K562 (cell line): ENCODE results near the gene ABHD3. TPM values are rescaled to one million over a fixed set of nuclear protein-coding genes. Genes with fewer than 3 reads are reported as not detected.

Experiments used
- ATF1 ChIP-seq, 2 experiments: fragments of 450-650 bp in 1 of 2; IDR thresholded peaks; 2 replicates each; pipeline ENCODE4 v1.6.1; 2016; ENCODE audit warnings: missing compliant biosample characterization in 1 of 2, missing genetic modification characterization in 1 of 2
- ATF2 ChIP-seq: sonication (generic); formaldehyde crosslinking; IDR thresholded peaks from 2 replicates; pipeline ENCODE4 v1.8.1; 2022; ENCODE audit warnings: missing genetic modification reagents
- GATAD2B ChIP-seq: fragments of 450-650 bp; IDR thresholded peaks from 2 replicates; pipeline ENCODE4 v1.6.1; 2017; ENCODE audit warnings: mild to moderate bottlenecking, borderline replicate concordance
- HBP1 ChIP-seq: fragments of 450-650 bp; formaldehyde crosslinking; IDR thresholded peaks from 2 replicates; pipeline ENCODE4 v1.4.0; 2022; ENCODE audit warnings: missing genetic modification characterization
- MNT ChIP-seq, 2 experiments: fragments of 450-650 bp; conservative IDR thresholded peaks; 2 replicates each; pipeline ENCODE4 v1.6.1; 2017; ENCODE audit warnings: mild to moderate bottlenecking in 2 of 2, moderate library complexity in 2 of 2
- NFYB ChIP-seq: IDR thresholded peaks from 2 replicates; pipeline ENCODE4 v1.6.1; 2011; ENCODE audit warnings: mild to moderate bottlenecking, moderate library complexity; ENCODE audit not compliant: insufficient read length; ENCODE audit errors: extremely low read depth
- PML ChIP-seq: IDR thresholded peaks from 2 replicates; pipeline ENCODE4 v1.6.1; 2012; ENCODE audit warnings: low read length, inconsistent platforms
- RBM39 ChIP-seq: fragments of 200-400 bp; formaldehyde crosslinking; optimal IDR thresholded peaks from 2 replicates; pipeline ENCODE3; 2018; ENCODE audit warnings: low read depth, low read length
- TCF3 ChIP-seq: sonication (generic); formaldehyde crosslinking; IDR thresholded peaks from 2 replicates; pipeline ENCODE4 v1.4.0; 2020; ENCODE audit warnings: mild to moderate bottlenecking, missing genetic modification reagents
- TFAM ChIP-seq: fragments of 250-450 bp; sonication (Bioruptor Pico); conservative IDR thresholded peaks from 2 replicates; pipeline ENCODE4 v1.5.0; 2021; ENCODE audit warnings: mild to moderate bottlenecking, moderate library complexity
- ZBTB33 ChIP-seq: sonication (generic); formaldehyde crosslinking; IDR thresholded peaks from 2 replicates; pipeline ENCODE4 v1.8.1; 2023; ENCODE audit warnings: mild to moderate bottlenecking, missing genetic modification reagents
- ZBTB7A ChIP-seq: IDR thresholded peaks from 2 replicates; pipeline ENCODE4 v1.6.1; 2011; ENCODE audit warnings: low read depth, mild to moderate bottlenecking, low read length, moderate library complexity, borderline replicate concordance; ENCODE audit not compliant: control insufficient read depth
- ZNF518B ChIP-seq: fragments of 250-450 bp; sonication (Bioruptor Pico); IDR thresholded peaks from 2 replicates; pipeline ENCODE4 v1.5.0; 2021; ENCODE audit warnings: mild to moderate bottlenecking, moderate library complexity
- ZSCAN29 ChIP-seq: fragments of 450-650 bp; IDR thresholded peaks from 2 replicates; pipeline ENCODE4 v1.6.1; 2017
- polyA plus RNA-seq, 8 experiments: library from polyadenylated mRNA; depleted of rRNA in 4 of 8; stranded (reverse) in 5 of 8; unstranded in 3 of 8; fragments of >200 nt; fragmentation: Nextera tagmentation in 2 of 8; fragmentation: Illumina TruSeq in 1 of 8; extraction: Ambion mirVana in 2 of 8; extraction: Trizol in 1 of 8; gene quantifications; 2 replicates each; pipeline versions ENCODE4 v1.2.1 to v1.2.3, GENCODE V29; 2011 to 2014; ENCODE audit warnings: inconsistent platforms in 1 of 8, missing spikeins in 1 of 8
- total RNA-seq, 7 experiments: library from RNA; depleted of rRNA in 6 of 7; stranded (reverse); fragments of >200 nt in 6 of 7; fragmentation: Illumina TruSeq in 2 of 7; extraction: Trizol in 2 of 7; gene quantifications; 2 replicates each; pipeline versions ENCODE4 v1.2.1 to v1.2.3, GENCODE V29; 2011 to 2021; ENCODE audit warnings: low replicate concordance in 1 of 7
- TF ChIP-seq, protein P1 (sequence below): fragments of 200-800 bp; sonication (Bioruptor generic); IDR thresholded peaks from 2 replicates; pipeline ENCODE4 v1.6.1; 2017; ENCODE audit warnings: missing genetic modification characterization, missing compliant biosample characterization

ABHD3 gene
- total and polyA plus RNA-seq, 9 of the 15 experiments (the other 6 are each of a cell fraction or from before 2014, with no cell fraction given), result 6.3 to 38.8 (median 19.4) TPM

- no peak for TF ChIP-seq HBP1 (CRISPR knock-in tag)
- no peak for TF ChIP-seq ATF1 (CRISPR knock-in tag; IDR thresholded peaks at IDR 0.05)
- peak; percentile 86 for TF ChIP-seq ATF1 (tag; IDR thresholded peaks at IDR 0.05)
- no peak for TF ChIP-seq NFYB
- no peak for TF ChIP-seq TFAM (CRISPR knock-in tag)
- TF ChIP-seq ATF2 (CRISPR knock-in tag), result no peak
- TF ChIP-seq, protein P1, sequence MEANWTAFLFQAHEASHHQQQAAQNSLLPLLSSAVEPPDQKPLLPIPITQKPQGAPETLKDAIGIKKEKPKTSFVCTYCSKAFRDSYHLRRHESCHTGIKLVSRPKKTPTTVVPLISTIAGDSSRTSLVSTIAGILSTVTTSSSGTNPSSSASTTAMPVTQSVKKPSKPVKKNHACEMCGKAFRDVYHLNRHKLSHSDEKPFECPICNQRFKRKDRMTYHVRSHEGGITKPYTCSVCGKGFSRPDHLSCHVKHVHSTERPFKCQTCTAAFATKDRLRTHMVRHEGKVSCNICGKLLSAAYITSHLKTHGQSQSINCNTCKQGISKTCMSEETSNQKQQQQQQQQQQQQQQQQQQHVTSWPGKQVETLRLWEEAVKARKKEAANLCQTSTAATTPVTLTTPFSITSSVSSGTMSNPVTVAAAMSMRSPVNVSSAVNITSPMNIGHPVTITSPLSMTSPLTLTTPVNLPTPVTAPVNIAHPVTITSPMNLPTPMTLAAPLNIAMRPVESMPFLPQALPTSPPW (CRISPR knock-in tag), result peak; percentile 55
- TF ChIP-seq ZSCAN29, result no peak
- TF ChIP-seq ZBTB7A, result no peak
- no peak for TF ChIP-seq PML
- TF ChIP-seq RBM39, result no peak
- TF ChIP-seq TCF3 (CRISPR knock-in tag), result peak; percentile 80
- no peak for TF ChIP-seq ZBTB33 (CRISPR knock-in tag)
- TF ChIP-seq ZNF518B (CRISPR knock-in tag), result no peak
- TF ChIP-seq MNT (conservative IDR thresholded peaks at IDR 0.05), result peak; percentile 39 to 65; a peak in 1 of 4 replicates
- no peak for TF ChIP-seq GATAD2B
Observed at GRCh38 chr18:21735452-21736015, 31.0 kb upstream of the ABHD3 start (continued).
